ENCODE measurements around the gene LLPH.

DNA sequence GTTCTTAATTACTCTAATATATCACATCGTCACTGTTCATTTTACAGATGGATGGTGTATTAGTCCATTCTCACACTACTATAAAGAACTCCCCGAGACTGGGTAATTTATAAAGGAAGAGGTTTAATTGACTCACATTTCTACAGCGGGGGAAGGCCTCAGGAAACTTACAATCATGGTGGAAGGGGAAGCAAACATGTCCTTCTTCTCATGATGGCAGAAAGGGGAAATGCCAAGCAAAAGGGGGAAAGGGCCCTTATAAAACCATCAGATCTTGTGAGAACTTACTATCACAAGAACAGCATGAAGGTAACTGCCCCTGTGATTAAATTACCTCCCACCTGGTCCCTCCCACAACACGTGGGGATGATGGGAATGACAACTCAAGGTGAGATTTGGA lies 32.7 kb upstream of the LLPH start:
- no peak for TF ChIP-seq CTCF (IDR thresholded peaks at IDR 0.05)
- TF ChIP-seq, protein P1, sequence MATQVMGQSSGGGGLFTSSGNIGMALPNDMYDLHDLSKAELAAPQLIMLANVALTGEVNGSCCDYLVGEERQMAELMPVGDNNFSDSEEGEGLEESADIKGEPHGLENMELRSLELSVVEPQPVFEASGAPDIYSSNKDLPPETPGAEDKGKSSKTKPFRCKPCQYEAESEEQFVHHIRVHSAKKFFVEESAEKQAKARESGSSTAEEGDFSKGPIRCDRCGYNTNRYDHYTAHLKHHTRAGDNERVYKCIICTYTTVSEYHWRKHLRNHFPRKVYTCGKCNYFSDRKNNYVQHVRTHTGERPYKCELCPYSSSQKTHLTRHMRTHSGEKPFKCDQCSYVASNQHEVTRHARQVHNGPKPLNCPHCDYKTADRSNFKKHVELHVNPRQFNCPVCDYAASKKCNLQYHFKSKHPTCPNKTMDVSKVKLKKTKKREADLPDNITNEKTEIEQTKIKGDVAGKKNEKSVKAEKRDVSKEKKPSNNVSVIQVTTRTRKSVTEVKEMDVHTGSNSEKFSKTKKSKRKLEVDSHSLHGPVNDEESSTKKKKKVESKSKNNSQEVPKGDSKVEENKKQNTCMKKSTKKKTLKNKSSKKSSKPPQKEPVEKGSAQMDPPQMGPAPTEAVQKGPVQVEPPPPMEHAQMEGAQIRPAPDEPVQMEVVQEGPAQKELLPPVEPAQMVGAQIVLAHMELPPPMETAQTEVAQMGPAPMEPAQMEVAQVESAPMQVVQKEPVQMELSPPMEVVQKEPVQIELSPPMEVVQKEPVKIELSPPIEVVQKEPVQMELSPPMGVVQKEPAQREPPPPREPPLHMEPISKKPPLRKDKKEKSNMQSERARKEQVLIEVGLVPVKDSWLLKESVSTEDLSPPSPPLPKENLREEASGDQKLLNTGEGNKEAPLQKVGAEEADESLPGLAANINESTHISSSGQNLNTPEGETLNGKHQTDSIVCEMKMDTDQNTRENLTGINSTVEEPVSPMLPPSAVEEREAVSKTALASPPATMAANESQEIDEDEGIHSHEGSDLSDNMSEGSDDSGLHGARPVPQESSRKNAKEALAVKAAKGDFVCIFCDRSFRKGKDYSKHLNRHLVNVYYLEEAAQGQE (IDR thresholded peaks at IDR 0.05; ENCODE audit: low read depth, low read length) = no peak
- TF ChIP-seq, protein P2, sequence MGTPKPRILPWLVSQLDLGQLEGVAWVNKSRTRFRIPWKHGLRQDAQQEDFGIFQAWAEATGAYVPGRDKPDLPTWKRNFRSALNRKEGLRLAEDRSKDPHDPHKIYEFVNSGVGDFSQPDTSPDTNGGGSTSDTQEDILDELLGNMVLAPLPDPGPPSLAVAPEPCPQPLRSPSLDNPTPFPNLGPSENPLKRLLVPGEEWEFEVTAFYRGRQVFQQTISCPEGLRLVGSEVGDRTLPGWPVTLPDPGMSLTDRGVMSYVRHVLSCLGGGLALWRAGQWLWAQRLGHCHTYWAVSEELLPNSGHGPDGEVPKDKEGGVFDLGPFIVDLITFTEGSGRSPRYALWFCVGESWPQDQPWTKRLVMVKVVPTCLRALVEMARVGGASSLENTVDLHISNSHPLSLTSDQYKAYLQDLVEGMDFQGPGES (IDR thresholded peaks at IDR 0.05; ENCODE audit: low read depth, low read length) = no peak
- TF ChIP-seq POLR2AphosphoS5 (IDR thresholded peaks at IDR 0.05; ENCODE audit: low read depth, low read length) = no peak
- TF ChIP-seq TCF12 (IDR thresholded peaks at IDR 0.05) = no peak
- TF ChIP-seq SIN3A (IDR thresholded peaks at IDR 0.05; ENCODE audit: borderline replicate concordance, low read depth, low read length) = no peak
- TF ChIP-seq MAX (IDR thresholded peaks at IDR 0.05; ENCODE audit: low read depth) = no peak
- no peak for TF ChIP-seq MXI1 (IDR thresholded peaks at IDR 0.05; ENCODE audit: low read depth, low read length)
- no peak for TF ChIP-seq PBX3 (IDR thresholded peaks at IDR 0.05)
- TF ChIP-seq JUND (IDR thresholded peaks at IDR 0.05) = no peak
- no peak for TF ChIP-seq RAD21 (IDR thresholded peaks at IDR 0.05; ENCODE audit: low read length)

Data from SK-N-SH (cell line).